ENCODE data around the gene ANAPC5. TPM values are rescaled to one million over a fixed set of nuclear protein-coding genes. Genes with fewer than 3 reads are reported as not detected.
A peak's percentile ranks its signal among the peaks of the same experiment; 100 is the strongest.
"Not testable (repeated sequence)": the region's sequence is repeated elsewhere in the genome, so short reads cannot be mapped to it uniquely, and the experiment has no call there.

Gene ANAPC5
- polyA plus RNA-seq, 3 donors = 134 to 158 (median 138) TPM

- no peak for DNase-seq (ENCODE audit: low read depth in 3 of 3, low spot score in 2 of 3)
These were observed 34.1 kb downstream of the ANAPC5 start for GRCh38 chr12:121318121-121318520.

GRCh38 chr12:121314431-121314830 is 37.8 kb downstream of the ANAPC5 start:
- no peak for DNase-seq (ENCODE audit: low read depth in 3 of 3, low spot score in 2 of 3)

- not testable (repeated sequence) for DNase-seq (ENCODE audit: low read depth in 3 of 3, low spot score in 2 of 3)
These were observed 42.0 kb downstream of the ANAPC5 start for GRCh38 chr12:121310231-121310630.

GRCh38 chr12:121307397-121307796 is 44.8 kb downstream of the ANAPC5 start:
- DNase-seq (ENCODE audit: low read depth in 3 of 3, low spot score in 2 of 3) = not testable (repeated sequence)

- no peak for DNase-seq (ENCODE audit: low read depth in 3 of 3, low spot score in 2 of 3)
These were observed 47.9 kb downstream of the ANAPC5 start for GRCh38 chr12:121304306-121304705.

GRCh38 chr12:121301876-121302275 is 50.3 kb downstream of the ANAPC5 start:
- no peak for DNase-seq (ENCODE audit: low read depth in 3 of 3, low spot score in 2 of 3)

- no peak for DNase-seq (ENCODE audit: low read depth in 3 of 3, low spot score in 2 of 3)
These were observed 52.0 kb downstream of the ANAPC5 start for GRCh38 chr12:121300083-121300819.

- DNase-seq (ENCODE audit: low read depth in 3 of 3, low spot score in 2 of 3) = no peak
These were observed 52.5 kb downstream of the ANAPC5 start for GRCh38 chr12:121299662-121300061.

GRCh38 chr12:121298411-121298810 is 53.8 kb downstream of the ANAPC5 start:
- not testable (repeated sequence) for DNase-seq (ENCODE audit: low read depth in 3 of 3, low spot score in 2 of 3)

- DNase-seq (ENCODE audit: low read depth in 3 of 3, low spot score in 2 of 3) = peak in 2 of 3 donors; percentile 36 to 40
These were observed 54.7 kb downstream of the ANAPC5 start for GRCh38 chr12:121297435-121297991.

- peak; percentile 47 to 78 (median 74) for DNase-seq (ENCODE audit: low read depth in 3 of 3, low spot score in 2 of 3)
These were observed 55.4 kb downstream of the ANAPC5 start, which contains the start of gene CAMKK2 for GRCh38 chr12:121296618-121297434. Gene CAMKK2 (minus strand): TSS chr12:121296709. CDS start chr12:121274526, 22,183 bp downstream.

GRCh38 chr12:121295746-121296617 is 56.2 kb downstream of the ANAPC5 start:
- no peak for DNase-seq (ENCODE audit: low read depth in 3 of 3, low spot score in 2 of 3)

GRCh38 chr12:121295116-121295745 is 57.0 kb downstream of the ANAPC5 start:
- no peak for DNase-seq (ENCODE audit: low read depth in 3 of 3, low spot score in 2 of 3)

GRCh38 chr12:121294151-121294889 is 57.9 kb downstream of the ANAPC5 start:
- DNase-seq (ENCODE audit: low read depth in 3 of 3, low spot score in 2 of 3) = no peak

GRCh38 chr12:121293603-121294002 is 58.6 kb downstream of the ANAPC5 start:
- DNase-seq (ENCODE audit: low read depth in 3 of 3, low spot score in 2 of 3) = no peak

GRCh38 chr12:121290410-121290809 is 61.8 kb downstream of the ANAPC5 start:
- DNase-seq (ENCODE audit: low read depth in 3 of 3, low spot score in 2 of 3) = no peak

GRCh38 chr12:121289962-121290361 is 62.2 kb downstream of the ANAPC5 start:
- no peak for DNase-seq (ENCODE audit: low read depth in 3 of 3, low spot score in 2 of 3)

GRCh38 chr12:121288986-121289385 is 63.2 kb downstream of the ANAPC5 start:
- no peak for DNase-seq (ENCODE audit: low read depth in 3 of 3, low spot score in 2 of 3)

- no peak for DNase-seq (ENCODE audit: low read depth in 3 of 3, low spot score in 2 of 3)
These were observed 63.9 kb downstream of the ANAPC5 start for GRCh38 chr12:121288158-121288845.

Data from right renal cortex interstitium (tissue), 3 donors.